PFSK-1 (cell line): ENCODE results near the gene SLC39A5.

Source experiments
- FOXP2 ChIP-seq: optimal IDR thresholded peaks from 2 replicates; pipeline ENCODE3; 2011; ENCODE audit warnings: borderline replicate concordance, control low read depth, inconsistent platforms; ENCODE audit not compliant: insufficient read depth; ENCODE audit errors: extremely low read length, extremely low read depth
- POLR2AphosphoS5 ChIP-seq: IDR thresholded peaks from 2 replicates; pipeline ENCODE4 v1.6.1; 2012; ENCODE audit warnings: low read depth, mild to moderate bottlenecking, control low read depth, low read length, moderate library complexity
- SIN3A ChIP-seq: IDR thresholded peaks from 2 replicates; pipeline ENCODE4 v1.6.1; 2012; ENCODE audit warnings: mild to moderate bottlenecking, low read length, moderate library complexity, borderline replicate concordance; ENCODE audit not compliant: insufficient read depth
- TAF1 ChIP-seq: IDR thresholded peaks from 2 replicates; pipeline ENCODE4 v1.6.1; 2012; ENCODE audit warnings: low read length, control low read depth, borderline replicate concordance; ENCODE audit not compliant: insufficient read depth
- TF ChIP-seq, protein P1 (sequence below), 2 experiments: IDR thresholded peaks; 2 replicates each; pipeline versions ENCODE4 v1.6.1 to v1.8.0; 2011 to 2012; ENCODE audit warnings: low read depth in 2 of 2, low read length in 2 of 2, control low read depth in 1 of 2, inconsistent platforms in 1 of 2, mild to moderate bottlenecking in 1 of 2, moderate library complexity in 1 of 2; ENCODE audit not compliant: insufficient read depth in 1 of 2

DNA sequence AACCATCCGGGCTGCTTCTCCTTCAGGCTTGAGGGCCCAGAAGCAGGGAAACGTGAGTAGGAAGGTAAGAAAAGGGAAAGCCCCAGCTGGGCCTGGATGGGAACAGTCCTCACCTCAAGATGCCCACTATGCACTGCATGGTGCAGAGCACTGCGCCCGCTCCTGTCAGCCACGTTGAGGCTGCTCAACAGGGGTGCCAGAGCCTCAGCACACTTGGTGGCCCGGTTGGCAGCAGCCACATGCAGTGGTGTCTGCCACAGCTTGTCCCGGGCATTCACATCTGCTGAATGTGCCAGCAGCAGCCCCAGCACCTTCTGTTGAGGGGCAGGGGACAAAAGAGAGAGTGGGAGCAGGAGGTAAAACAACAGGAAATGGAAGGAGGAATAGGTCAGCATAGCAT, 25.8 kb downstream of the SLC39A5 start:
- TF ChIP-seq, protein P1, sequence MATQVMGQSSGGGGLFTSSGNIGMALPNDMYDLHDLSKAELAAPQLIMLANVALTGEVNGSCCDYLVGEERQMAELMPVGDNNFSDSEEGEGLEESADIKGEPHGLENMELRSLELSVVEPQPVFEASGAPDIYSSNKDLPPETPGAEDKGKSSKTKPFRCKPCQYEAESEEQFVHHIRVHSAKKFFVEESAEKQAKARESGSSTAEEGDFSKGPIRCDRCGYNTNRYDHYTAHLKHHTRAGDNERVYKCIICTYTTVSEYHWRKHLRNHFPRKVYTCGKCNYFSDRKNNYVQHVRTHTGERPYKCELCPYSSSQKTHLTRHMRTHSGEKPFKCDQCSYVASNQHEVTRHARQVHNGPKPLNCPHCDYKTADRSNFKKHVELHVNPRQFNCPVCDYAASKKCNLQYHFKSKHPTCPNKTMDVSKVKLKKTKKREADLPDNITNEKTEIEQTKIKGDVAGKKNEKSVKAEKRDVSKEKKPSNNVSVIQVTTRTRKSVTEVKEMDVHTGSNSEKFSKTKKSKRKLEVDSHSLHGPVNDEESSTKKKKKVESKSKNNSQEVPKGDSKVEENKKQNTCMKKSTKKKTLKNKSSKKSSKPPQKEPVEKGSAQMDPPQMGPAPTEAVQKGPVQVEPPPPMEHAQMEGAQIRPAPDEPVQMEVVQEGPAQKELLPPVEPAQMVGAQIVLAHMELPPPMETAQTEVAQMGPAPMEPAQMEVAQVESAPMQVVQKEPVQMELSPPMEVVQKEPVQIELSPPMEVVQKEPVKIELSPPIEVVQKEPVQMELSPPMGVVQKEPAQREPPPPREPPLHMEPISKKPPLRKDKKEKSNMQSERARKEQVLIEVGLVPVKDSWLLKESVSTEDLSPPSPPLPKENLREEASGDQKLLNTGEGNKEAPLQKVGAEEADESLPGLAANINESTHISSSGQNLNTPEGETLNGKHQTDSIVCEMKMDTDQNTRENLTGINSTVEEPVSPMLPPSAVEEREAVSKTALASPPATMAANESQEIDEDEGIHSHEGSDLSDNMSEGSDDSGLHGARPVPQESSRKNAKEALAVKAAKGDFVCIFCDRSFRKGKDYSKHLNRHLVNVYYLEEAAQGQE (IDR thresholded peaks at IDR 0.05; ENCODE audit: insufficient read depth in 1 of 2, low read depth in 2 of 2, low read length in 2 of 2), result no peak
- TF ChIP-seq POLR2AphosphoS5 (no peak), SIN3A (no peak), TAF1 (no peak), FOXP2 (no peak)
